ENCODE results near the gene ZNRF3.
"Not testable (repeated sequence)": the region's sequence is repeated elsewhere in the genome, so short reads cannot be mapped to it uniquely, and the experiment has no call there.

Gene ZNRF3

GRCh38 chr22:28989484-28989883 is 106.1 kb downstream of the ZNRF3 start:
- DNase-seq, result peak; percentile 69

DNA sequence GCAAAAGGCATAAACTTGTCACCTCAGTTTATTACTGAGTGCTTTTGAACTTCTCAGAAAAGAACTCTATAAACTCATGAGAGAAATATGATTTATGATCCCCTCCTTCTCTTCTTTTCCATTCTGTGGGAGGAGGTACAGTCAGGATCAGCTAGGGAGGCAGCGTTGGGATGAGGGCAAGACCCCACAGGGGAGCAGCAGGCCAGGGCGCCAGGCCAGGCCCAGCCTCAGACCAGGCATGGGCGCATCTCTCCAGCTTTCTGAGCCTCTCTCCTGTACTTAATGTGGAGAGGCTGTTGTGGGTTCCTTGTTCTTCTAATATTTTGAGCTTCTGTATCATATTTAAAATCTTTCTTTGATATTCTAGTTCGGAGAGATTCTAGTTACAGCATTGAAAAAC is 106.5 kb downstream of the ZNRF3 start:
- no peak for DNase-seq

DNA sequence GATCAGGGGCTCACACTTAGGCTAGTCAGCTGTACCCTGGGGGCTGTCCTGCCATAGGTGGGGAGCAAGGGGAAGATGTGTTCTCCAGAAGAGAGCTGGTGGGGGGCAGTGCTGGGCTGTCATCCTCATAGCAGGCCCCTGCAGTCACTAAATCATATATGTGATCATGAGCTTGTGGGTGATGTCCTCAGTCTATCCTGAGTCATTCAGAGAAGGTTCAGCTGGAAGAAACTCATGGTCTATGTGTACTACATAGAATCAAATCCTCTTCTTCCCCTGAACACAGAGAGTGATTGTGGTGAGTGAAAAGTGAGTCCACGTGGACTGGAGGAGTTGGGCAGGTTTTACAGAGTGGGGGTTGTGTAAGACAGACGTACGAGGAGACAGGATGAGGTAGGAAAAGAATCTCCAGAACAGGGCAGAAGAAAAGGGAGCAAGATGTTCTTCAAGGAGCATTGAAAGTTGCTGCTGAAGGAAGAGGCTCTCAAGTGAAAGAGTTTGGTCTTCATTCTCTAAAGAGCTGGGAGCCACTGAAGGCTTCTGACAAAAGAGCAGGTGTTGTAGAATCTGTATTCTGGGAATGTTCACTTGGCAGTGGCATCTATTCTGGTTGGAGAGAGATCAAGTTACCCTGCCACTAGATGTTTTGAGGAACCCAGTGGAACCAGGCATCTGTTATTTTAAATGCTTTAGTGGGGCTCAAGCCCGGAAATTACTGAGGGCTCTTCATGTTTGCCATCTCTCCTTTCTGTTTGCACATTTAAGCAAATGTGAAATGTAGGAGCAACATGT is 109.4 kb downstream of the ZNRF3 start:
- no peak for DNase-seq

DNA sequence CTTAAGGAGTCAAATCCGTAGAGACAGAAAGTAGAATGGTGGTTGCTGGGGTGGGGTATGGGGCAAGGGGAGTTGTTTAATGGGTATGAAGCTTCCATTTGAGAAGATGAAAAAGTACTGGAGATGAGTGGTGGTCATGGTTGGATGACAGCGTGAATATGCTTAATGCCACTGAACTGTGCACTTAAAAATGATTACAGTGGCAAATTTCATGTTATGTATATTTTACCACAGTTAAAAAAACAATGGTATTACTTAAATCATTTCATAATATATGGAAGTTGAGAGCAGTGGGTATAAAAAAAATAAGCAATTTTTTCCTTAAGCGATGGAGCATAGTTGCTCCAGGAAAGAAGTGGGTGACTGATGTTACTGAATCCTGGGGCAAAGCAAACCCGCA is 111.2 kb downstream of the ZNRF3 start:
- no peak for DNase-seq

- no peak for DNase-seq
Measured at GRCh38 chr22:28995551-28995950, 112.2 kb downstream of the ZNRF3 start.

DNA sequence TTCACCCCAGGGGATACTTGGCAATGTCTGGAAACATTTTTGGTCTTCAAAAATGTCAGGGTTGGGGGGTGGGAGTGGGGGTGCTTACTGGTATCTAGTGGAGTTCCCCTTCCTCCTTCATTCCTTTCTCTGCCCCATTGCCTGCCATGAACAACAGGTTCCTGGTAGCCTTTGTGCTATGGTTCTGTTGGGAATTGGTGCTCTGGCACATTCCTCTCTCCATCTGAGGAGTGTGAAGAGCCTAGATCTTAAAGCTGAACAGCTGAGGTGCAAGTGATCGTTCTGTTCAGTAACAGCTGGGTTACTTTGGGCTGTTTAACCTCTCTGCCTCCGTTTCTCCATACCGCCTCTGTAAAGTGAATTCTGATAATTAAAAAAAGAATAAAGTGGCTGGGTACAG is 114.0 kb downstream of the ZNRF3 start:
- no peak for DNase-seq

DNA sequence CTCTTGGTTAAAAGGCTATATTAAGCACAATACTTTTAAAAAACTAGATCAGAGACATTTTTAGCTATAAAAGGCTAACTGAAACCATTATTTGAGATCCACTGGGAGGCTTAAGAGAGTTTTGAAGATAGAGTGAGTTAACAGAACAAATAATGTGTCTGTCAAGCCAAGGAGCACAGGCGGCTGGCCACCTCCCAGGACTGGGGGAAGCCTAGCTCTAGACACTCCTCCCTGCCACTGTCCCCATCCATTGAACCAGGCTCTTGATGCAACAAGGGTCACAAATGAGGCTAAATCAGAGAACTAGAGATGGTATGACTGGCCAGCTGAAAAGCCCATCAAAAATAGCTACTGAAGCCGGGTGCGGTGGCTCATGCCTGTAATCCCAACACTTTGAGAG is 115.3 kb downstream of the ZNRF3 start:
- no peak for DNase-seq

GRCh38 chr22:28999510-28999909 is 116.1 kb downstream of the ZNRF3 start:
- no peak for DNase-seq

GRCh38 chr22:28999919-29000556 is 116.7 kb downstream of the ZNRF3 start:
- DNase-seq, result peak; percentile 35

GRCh38 chr22:29000641-29001040 is 117.3 kb downstream of the ZNRF3 start:
- DNase-seq, result no peak

GRCh38 chr22:29002603-29003002 is 119.2 kb downstream of the ZNRF3 start:
- no peak for DNase-seq

DNA sequence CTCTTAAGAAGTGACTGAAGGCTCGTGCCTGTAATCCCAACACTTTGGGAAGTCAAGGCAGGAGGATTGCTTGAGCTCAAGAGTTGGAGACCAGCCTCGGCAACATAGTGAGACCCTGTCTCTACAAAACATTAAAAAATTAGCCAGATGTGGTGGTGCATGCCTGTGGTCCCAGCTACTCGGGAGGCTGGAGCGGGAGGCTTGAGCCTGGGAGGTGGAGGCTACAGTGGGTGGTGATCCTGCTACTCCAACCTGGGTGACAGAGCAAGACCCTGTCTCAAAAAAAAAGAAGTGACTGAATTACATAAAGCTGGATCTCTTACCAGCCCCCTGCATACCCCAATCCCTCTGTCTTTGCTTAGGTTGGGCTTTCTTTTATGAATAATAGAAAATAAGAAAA is 120.2 kb downstream of the ZNRF3 start:
- no peak for DNase-seq

- DNase-seq, result no peak
Measured at GRCh38 chr22:29003975-29004646, 120.7 kb downstream of the ZNRF3 start.

DNA sequence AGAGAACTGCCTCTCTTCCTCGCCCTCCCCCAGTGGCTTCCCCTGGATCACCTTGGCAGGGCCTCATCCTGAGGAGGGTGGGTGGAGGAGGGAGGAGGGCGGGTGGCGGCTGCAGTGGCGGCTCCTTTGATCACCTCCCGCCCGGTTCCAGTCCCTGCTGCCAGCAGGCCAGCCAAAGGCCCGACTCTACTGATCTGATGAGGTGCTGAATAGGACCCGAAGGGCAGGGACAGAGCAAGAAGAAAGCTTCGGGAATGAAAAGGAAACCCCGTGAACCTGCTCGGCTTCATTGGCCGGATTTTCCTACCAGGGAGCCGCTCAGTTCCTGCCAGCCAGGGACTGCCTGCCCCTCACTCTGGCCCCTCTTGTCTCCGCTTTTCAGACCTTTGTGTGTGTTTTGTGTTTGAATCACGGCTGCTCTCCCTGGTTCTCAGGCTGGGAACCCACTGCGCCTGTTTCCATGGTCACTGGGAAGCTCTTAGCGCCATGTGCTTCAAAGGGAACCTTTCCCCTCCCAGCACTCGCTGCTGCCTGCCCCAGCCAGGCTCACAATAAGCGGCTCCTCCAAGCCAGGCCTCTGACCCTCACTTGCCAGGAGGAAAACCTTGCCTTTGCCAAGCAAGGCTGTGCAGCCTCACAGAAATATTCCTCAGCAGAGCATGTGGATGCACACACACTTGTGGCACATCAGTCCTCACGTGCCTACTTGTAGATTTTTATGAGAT is 121.4 kb downstream of the ZNRF3 start:
- peak; percentile 43 for DNase-seq

DNA sequence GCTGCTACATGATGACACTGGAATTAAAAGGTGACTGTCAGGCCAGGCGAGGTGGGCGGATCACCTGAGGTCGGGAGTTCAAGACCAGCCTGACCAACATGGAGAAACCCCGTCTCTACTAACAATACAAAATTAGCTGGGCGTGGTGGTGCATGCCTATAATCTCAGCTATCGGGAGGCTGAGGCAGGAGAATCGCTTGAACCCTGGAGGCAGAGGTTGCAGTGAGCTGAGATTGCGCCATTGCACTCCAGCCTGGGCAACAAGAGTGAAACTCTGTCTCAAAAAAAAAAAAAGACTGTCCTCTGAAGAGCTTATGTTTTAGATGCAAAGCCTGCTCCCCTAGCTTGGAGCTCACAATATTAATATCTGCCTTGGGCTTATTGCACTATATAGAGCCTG is 122.4 kb downstream of the ZNRF3 start:
- DNase-seq, result not testable (repeated sequence)

- no peak for DNase-seq
Measured at GRCh38 chr22:29006346-29006745, 123.0 kb downstream of the ZNRF3 start.

DNA sequence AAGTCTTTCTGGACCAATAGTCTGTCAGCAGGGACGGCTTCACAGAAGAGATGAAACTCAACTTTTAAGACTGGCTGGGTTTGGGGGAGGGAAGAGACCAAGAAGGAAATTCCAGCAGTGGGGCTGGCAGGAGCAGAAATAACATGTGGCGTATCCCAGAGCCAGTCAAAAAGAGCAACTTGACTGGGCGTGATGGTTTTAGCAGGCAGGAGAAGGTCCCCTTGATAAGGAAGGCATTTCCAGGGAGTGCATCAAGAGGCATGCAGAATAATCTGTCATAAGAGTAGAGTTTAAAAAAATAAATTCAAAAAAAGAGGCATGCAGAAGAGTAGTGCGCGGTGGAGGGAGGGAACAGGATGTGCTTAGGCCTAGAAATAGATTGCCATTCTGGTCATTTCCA is 125.8 kb downstream of the ZNRF3 start:
- DNase-seq, result no peak

DNA sequence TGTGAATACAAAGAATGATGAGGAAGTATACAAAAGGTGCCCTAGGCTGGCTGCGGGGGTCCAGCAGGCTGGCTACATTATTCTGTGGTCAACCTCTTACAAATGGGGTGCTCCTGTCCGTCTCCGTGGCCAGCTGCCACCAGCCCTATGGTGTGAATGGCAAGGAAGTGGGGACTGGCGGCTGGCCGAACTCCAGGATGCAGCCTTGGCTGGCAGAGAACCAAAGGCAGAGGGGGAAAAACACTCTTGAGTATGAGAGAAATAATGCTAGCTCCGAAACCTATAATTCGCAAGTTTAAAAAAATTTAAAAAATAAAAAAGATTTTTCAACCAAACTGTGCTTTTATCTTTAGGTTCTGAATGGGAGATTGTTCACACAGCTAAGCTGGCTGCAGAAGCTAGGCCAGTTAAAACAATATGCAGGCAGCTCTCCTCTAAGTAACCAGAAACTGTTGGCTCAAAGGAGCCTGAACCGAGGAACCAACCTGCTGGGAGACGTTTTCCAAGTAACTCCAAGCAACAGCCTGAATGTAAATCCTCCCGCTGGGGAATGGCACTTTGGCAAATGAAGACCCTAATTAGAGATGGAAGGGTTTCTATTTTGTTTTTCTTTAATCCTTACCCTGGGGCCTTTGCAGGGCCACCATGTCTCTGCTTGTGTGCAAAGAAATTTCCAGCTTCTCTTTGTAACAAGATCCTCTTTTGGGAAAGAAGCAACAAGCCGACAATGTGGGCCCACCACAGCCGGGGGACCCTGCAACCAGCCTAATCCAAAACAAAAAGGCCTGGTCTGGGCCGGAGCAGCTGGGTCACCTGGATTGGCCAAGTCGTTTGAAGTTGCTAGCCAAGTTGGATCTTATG is 128.1 kb downstream of the ZNRF3 start:
- DNase-seq, result no peak

DNA sequence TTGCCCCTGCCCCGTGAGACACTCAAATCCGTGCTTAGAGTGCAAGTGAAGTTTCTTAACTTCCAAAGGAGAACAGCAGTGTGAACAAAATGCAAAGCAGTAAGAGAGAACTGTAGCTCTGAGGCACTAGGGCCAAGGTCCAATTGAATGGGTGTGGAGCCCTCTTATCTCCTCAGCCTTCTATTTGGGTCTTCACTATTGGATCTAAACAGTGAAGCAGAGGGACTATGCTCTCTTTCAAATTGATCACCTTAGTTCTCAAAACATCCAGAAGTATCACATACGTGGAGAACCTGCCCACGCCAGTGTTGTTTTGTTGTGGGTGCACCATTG is 128.7 kb downstream of the ZNRF3 start:
- no peak for DNase-seq

DNA sequence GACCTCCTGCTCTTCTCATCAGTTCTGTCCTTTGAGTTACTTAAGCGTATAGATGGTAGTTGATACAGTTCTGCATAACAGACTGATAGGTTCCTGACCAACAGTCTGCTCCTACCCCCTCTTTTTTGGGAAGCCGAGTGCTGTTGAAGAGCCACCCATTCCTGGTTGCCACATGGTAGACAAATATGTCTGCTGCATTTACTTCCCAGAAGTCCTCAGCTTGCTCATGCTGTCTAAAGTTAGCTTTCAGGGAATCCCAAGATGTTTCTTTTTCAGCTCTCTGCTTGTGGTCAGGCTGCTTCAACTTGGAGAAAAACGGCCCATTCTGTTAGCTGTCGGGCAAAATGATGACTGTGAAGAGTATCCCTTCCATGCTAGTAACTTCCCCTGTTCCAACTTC is 129.6 kb downstream of the ZNRF3 start:
- DNase-seq, result no peak

DNA sequence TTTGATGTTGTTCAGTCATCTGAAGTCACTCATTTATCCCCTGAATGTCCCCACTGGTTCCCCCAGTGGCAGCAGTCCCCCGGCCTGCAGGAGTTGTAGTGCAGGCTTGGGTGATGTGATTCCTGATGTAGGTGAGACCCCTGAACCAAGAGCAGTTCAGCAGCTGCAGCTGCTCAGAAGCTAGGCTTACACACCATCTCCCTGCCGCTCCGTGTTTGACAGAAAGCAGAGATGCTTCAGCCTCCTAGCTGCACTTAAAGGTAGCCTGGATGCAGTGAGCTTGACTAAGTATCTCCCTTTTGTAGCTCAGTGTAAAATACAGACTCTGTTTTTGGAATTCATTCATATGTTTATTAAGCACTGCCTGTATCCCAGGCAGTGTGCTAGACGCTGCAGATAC is 130.9 kb downstream of the ZNRF3 start:
- DNase-seq, result no peak

- DNase-seq, result no peak
Measured at GRCh38 chr22:29014773-29015172, 131.4 kb downstream of the ZNRF3 start.
